ENCODE measurements around the gene COL19A1.

COL19A1 gene

DNA sequence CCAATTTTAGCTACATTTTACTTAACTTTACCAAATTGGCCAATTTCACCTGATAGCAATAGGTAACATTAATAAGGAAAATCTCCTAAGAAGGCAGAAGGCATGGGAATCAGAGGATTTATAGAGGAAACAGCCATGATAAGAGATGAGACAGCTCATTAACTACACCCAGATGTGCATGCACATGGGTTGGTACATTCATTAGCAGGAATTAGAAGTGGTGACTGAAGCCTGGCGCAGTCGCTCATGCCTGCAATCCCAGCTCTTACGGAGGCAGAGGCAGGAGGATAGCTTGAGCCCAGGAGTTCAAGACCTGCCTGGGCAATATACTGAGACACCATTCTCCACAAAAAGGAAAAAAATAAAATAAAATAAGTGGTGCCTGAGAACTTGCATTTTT, 263.0 kb downstream of the COL19A1 start:
- Histone ChIP-seq H3F3A (ENCODE audit: low read depth) (0 out of 2 replicates have a peak, but pooled peaks cover 3% of the 10 kb centered on the region), H3K9ac (ENCODE audit: low read depth, low read length, poor library complexity, severe bottlenecking) (no peak overlapping the region), H2AFZ (ENCODE audit: low read length) (no peak overlapping the region), H3K4me2 (ENCODE audit: low read depth, low read length, poor library complexity, severe bottlenecking) (no peak overlapping the region), H3K4me1 (ENCODE audit: insufficient read depth, low read length, poor library complexity, severe bottlenecking) (peaks cover 45% of the 10 kb centered on the region), H3K9me3 (ENCODE audit: insufficient read depth, low read depth, low read length) (no peaks in the 10 kb centered on the region), H3K9me2 (replicated peaks; ENCODE audit: low read depth, low read length) (no peaks in the 10 kb centered on the region), H3K4me3 (ENCODE audit: low read length, poor library complexity, severe bottlenecking) (no peak overlapping the region), H4K20me1 (ENCODE audit: insufficient read depth, low read length, poor library complexity, severe bottlenecking) (no peaks in the 10 kb centered on the region), H3K79me2 (ENCODE audit: insufficient read depth, low read length) (no peaks in the 10 kb centered on the region), H3K36me3 (ENCODE audit: insufficient read depth, low read length) (no peaks in the 10 kb centered on the region), H3K27me3 (ENCODE audit: insufficient read depth, low read length, poor library complexity, severe bottlenecking) (no peaks in the 10 kb centered on the region)
- TF ChIP-seq, protein P1, sequence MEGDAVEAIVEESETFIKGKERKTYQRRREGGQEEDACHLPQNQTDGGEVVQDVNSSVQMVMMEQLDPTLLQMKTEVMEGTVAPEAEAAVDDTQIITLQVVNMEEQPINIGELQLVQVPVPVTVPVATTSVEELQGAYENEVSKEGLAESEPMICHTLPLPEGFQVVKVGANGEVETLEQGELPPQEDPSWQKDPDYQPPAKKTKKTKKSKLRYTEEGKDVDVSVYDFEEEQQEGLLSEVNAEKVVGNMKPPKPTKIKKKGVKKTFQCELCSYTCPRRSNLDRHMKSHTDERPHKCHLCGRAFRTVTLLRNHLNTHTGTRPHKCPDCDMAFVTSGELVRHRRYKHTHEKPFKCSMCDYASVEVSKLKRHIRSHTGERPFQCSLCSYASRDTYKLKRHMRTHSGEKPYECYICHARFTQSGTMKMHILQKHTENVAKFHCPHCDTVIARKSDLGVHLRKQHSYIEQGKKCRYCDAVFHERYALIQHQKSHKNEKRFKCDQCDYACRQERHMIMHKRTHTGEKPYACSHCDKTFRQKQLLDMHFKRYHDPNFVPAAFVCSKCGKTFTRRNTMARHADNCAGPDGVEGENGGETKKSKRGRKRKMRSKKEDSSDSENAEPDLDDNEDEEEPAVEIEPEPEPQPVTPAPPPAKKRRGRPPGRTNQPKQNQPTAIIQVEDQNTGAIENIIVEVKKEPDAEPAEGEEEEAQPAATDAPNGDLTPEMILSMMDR (conservative IDR thresholded peaks at IDR 0.05; ENCODE audit: low read length) = no peak
- TF ChIP-seq EZH2phosphoT487 (IDR thresholded peaks at IDR 0.05; ENCODE audit: borderline replicate concordance) = no peak

DNA sequence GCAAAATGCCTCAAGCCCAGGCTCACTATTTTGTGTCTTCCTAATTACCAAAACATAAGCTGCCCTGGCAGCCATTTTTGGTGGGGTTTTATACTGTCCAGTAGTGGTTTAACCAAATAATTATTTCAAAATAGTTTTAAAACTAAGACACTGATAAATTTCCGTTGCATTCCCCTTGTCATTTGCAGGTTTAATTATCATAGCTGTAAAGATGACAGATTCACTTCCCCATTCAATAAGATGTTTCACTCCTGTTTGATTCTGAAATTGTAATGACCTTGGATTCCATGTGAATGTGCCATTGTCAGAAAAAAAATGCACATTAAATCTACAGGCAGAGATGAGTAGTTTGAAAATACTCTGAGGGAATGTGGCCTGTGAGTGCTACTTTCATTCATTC, 264.5 kb downstream of the COL19A1 start:
- Histone ChIP-seq H3K9ac (ENCODE audit: low read depth, low read length, poor library complexity, severe bottlenecking) (no peak overlapping the region), H2AFZ (ENCODE audit: low read length) (no peak overlapping the region), H3K79me2 (ENCODE audit: insufficient read depth, low read length) (no peaks in the 10 kb centered on the region), H3K9me3 (ENCODE audit: insufficient read depth, low read depth, low read length) (no peaks in the 10 kb centered on the region), H3K4me1 (ENCODE audit: insufficient read depth, low read length, poor library complexity, severe bottlenecking) (peaks cover 45% of the 10 kb centered on the region), H3K4me2 (ENCODE audit: low read depth, low read length, poor library complexity, severe bottlenecking) (no peak overlapping the region), H4K20me1 (ENCODE audit: insufficient read depth, low read length, poor library complexity, severe bottlenecking) (no peaks in the 10 kb centered on the region), H3K36me3 (ENCODE audit: insufficient read depth, low read length) (no peaks in the 10 kb centered on the region), H3K27me3 (ENCODE audit: insufficient read depth, low read length, poor library complexity, severe bottlenecking) (no peaks in the 10 kb centered on the region), H3K4me3 (ENCODE audit: low read length, poor library complexity, severe bottlenecking) (no peak overlapping the region), H3K9me2 (replicated peaks; ENCODE audit: low read depth, low read length) (no peaks in the 10 kb centered on the region), H3F3A (ENCODE audit: low read depth) (0 out of 2 replicates have a peak, but pooled peaks cover 3% of the 10 kb centered on the region)
- TF ChIP-seq, protein P1 (conservative IDR thresholded peaks at IDR 0.05; ENCODE audit: low read length) = no peak
- TF ChIP-seq EZH2phosphoT487 (IDR thresholded peaks at IDR 0.05; ENCODE audit: borderline replicate concordance) = no peak

DNA sequence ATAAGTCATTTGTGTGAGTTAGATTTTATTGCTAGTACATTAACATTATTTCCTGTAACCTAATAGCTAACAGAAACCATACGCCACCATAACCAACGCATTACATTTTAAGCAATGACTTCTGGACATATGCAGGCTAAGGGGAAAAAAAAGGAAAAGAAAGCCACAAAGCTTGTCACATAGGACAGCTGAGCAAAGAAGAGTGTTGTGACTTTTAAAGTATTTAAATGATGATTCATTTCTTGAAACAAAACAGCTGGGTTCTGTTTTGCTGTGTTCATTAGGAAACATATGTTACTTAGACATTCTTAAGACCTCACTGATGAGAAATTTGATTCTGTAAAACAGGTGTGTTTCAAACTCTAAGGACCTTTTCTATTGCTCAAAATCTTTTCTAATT, 265.2 kb downstream of the COL19A1 start:
- Histone ChIP-seq H3K4me3 (ENCODE audit: low read length, poor library complexity, severe bottlenecking) (no peak overlapping the region), H2AFZ (ENCODE audit: low read length) (no peak overlapping the region), H4K20me1 (ENCODE audit: insufficient read depth, low read length, poor library complexity, severe bottlenecking) (no peaks in the 10 kb centered on the region), H3K4me2 (ENCODE audit: low read depth, low read length, poor library complexity, severe bottlenecking) (no peak overlapping the region), H3K9ac (ENCODE audit: low read depth, low read length, poor library complexity, severe bottlenecking) (no peak overlapping the region), H3K27me3 (ENCODE audit: insufficient read depth, low read length, poor library complexity, severe bottlenecking) (no peaks in the 10 kb centered on the region), H3K4me1 (ENCODE audit: insufficient read depth, low read length, poor library complexity, severe bottlenecking) (peaks cover 45% of the 10 kb centered on the region), H3K36me3 (ENCODE audit: insufficient read depth, low read length) (no peaks in the 10 kb centered on the region), H3K79me2 (ENCODE audit: insufficient read depth, low read length) (no peaks in the 10 kb centered on the region), H3K9me2 (replicated peaks; ENCODE audit: low read depth, low read length) (no peaks in the 10 kb centered on the region), H3K9me3 (ENCODE audit: insufficient read depth, low read depth, low read length) (no peaks in the 10 kb centered on the region), H3F3A (ENCODE audit: low read depth) (0 out of 2 replicates have a peak, but pooled peaks cover 3% of the 10 kb centered on the region)
- TF ChIP-seq EZH2phosphoT487 (IDR thresholded peaks at IDR 0.05; ENCODE audit: borderline replicate concordance) = no peak
- TF ChIP-seq, protein P1 (conservative IDR thresholded peaks at IDR 0.05; ENCODE audit: low read length) = no peak

Data from Loucy (cell line).